ENCODE results near the gene ITIH3. TPM values are rescaled to one million over a fixed set of nuclear protein-coding genes. Genes with fewer than 3 reads are reported as not detected.

ITIH3 gene
- total and polyA plus RNA-seq, 10 of the 15 experiments (the other 5 are each of a cell fraction or from before 2014, with no cell fraction given) = 0.07 to 0.17 (median 0.15) TPM; not detected in 7

- H3K9ac ChIP-seq (ENCODE audit: control insufficient read depth, insufficient read depth, low read length) = no peak overlapping the region
- BruUV-seq (replicated peaks) = no TSS peak
- H2AFZ ChIP-seq (ENCODE audit: control insufficient read depth, low read depth, low read length) = no peak overlapping the region
- FAIRE-seq = no peak
- no peak for TF ChIP-seq TCF3 (IDR thresholded peaks at IDR 0.05; ENCODE audit: borderline replicate concordance, insufficient read depth, low read depth, low read length)
- TF ChIP-seq SP1 (IDR thresholded peaks at IDR 0.05; ENCODE audit: low read depth, low read length) = no peak
- TF ChIP-seq BCL11A (IDR thresholded peaks at IDR 0.05; ENCODE audit: low read depth, low read length) = no peak
- 51% methylated on average over 6 of the region's 6 CpGs for WGBS (ENCODE audit: insufficient coverage, insufficient replicate concordance, low lambda C conversion rate, missing lambda C conversion rate)
- in situ Hi-C loops (cut with MboI) (no loop called here), intact Hi-C loops (cut with micrococcal nuclease; ENCODE audit: unreplicated experiment) (no loop called here)
- DNase-seq (ENCODE audit: low read depth, low spot score) = no peak
- no peak overlapping the region for H3K27ac ChIP-seq (ENCODE audit: control insufficient read depth, insufficient read depth)
- ChIA-PET RAD21 (ENCODE audit: unreplicated experiment) (no interaction called here), CTCF (interaction anchor here (0.9 to 1.0 kb wide), 2 partner anchors 10 to 29 kb away, joined by 3 to 4 read pairs; no protein-coding TSS in a partner anchor), POLR2A (no interaction called here), SMC1A (ENCODE audit: uncharacterized antibody, unreplicated experiment) (no interaction called here)
- no peak overlapping the region for H3K4me3 ChIP-seq
- H3K9me3 ChIP-seq (replicated peaks; ENCODE audit: control insufficient read depth, insufficient read depth, low read length) = no peaks in the 10 kb centered on the region
- H3K4me2 ChIP-seq (ENCODE audit: control insufficient read depth, insufficient read depth) = no peak overlapping the region
- no peaks in the 10 kb centered on the region for H4K20me1 ChIP-seq (ENCODE audit: control insufficient read depth, insufficient read depth)
- no peaks in the 10 kb centered on the region for H3K79me2 ChIP-seq (ENCODE audit: control insufficient read depth, insufficient read depth, low read length)
- no peak for ATAC-seq
- H3K27me3 ChIP-seq (replicated peaks in 1 of 2; ENCODE audit: control insufficient read depth in 2 of 2, insufficient read depth in 2 of 2, low read length in 1 of 2) = no peaks in the 10 kb centered on the region
- H3K4me1 ChIP-seq (ENCODE audit: control insufficient read depth, insufficient read depth, low read length) = no peaks in the 10 kb centered on the region
- no peaks in the 10 kb centered on the region for H3K36me3 ChIP-seq (ENCODE audit: control insufficient read depth in 2 of 2, insufficient read depth in 2 of 2, low read length in 1 of 2)
These were observed 21.6 kb downstream of the ITIH3 start for GRCh38 chr3:52816199-52816598.

DNA sequence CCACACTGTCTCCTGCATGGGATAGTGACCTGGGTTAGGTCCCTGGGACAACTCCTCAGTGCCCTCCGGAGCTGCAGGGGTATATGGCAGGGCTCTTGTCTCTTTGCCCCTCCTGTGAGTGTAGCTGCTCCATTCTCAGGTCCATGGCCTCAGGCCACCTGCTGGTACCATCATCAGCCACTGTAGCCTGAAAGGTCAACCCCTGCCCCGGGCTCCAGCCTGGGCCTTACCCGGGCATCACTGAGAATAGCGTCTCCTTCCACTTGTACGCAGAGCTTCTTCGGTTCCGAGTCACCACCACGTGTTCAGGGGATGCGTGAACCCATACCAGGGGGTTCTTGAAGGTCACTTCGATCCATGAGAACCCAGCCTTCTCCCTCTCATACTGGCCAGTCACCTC, 22.1 kb downstream of the ITIH3 start:
- POLR2A ChIA-PET = no interaction called here
- in situ Hi-C loops (cut with MboI) (no loop called here), intact Hi-C loops (cut with micrococcal nuclease; ENCODE audit: unreplicated experiment) (no loop called here)
- H3K9ac ChIP-seq (ENCODE audit: control insufficient read depth, insufficient read depth, low read length) = no peak overlapping the region
- H3K9me3 ChIP-seq (replicated peaks; ENCODE audit: control insufficient read depth, insufficient read depth, low read length) = no peaks in the 10 kb centered on the region
- no TSS peak for BruUV-seq (replicated peaks)
- no peaks in the 10 kb centered on the region for H3K27me3 ChIP-seq (replicated peaks in 1 of 2; ENCODE audit: control insufficient read depth in 2 of 2, insufficient read depth in 2 of 2, low read length in 1 of 2)
- no peak for ATAC-seq
- RAD21 ChIA-PET (ENCODE audit: unreplicated experiment) = no interaction called here
- no peaks in the 10 kb centered on the region for H4K20me1 ChIP-seq (ENCODE audit: control insufficient read depth, insufficient read depth)
- no peak overlapping the region for H3K4me2 ChIP-seq (ENCODE audit: control insufficient read depth, insufficient read depth)
- CTCF ChIA-PET = interaction anchor here (0.9 to 1.0 kb wide), 2 partner anchors 10 to 28 kb away, joined by 3 to 4 read pairs; no protein-coding TSS in a partner anchor
- no peaks in the 10 kb centered on the region for H3K4me1 ChIP-seq (ENCODE audit: control insufficient read depth, insufficient read depth, low read length)
- H2AFZ ChIP-seq (ENCODE audit: control insufficient read depth, low read depth, low read length) = no peak overlapping the region
- no peak for FAIRE-seq
- SMC1A ChIA-PET (ENCODE audit: uncharacterized antibody, unreplicated experiment) = no interaction called here
- H3K27ac ChIP-seq (ENCODE audit: control insufficient read depth, insufficient read depth) = no peak overlapping the region
- H3K4me3 ChIP-seq = no peak overlapping the region
- 77% methylated on average over 10 of the region's 10 CpGs for WGBS (ENCODE audit: insufficient coverage, insufficient replicate concordance, low lambda C conversion rate, missing lambda C conversion rate)
- no peak for DNase-seq (ENCODE audit: low read depth, low spot score)
- H3K36me3 ChIP-seq (ENCODE audit: control insufficient read depth in 2 of 2, insufficient read depth in 2 of 2, low read length in 1 of 2) = no peaks in the 10 kb centered on the region
- H3K79me2 ChIP-seq (ENCODE audit: control insufficient read depth, insufficient read depth, low read length) = no peaks in the 10 kb centered on the region
- no peak for TF ChIP-seq ZZZ3 (IDR thresholded peaks at IDR 0.05; ENCODE audit: control insufficient read depth, insufficient read length, low read depth)
- TF ChIP-seq MYB (IDR thresholded peaks at IDR 0.05; ENCODE audit: borderline replicate concordance, low read depth, low read length) = no peak
- TF ChIP-seq CBFB (IDR thresholded peaks at IDR 0.05; ENCODE audit: low read depth) = no peak
- no peak for TF ChIP-seq NFXL1 (IDR thresholded peaks at IDR 0.05; ENCODE audit: borderline replicate concordance)
- TF ChIP-seq ATF3 (IDR thresholded peaks at IDR 0.05; ENCODE audit: borderline replicate concordance, extremely low read depth, low read depth, low read length) = no peak
- no peak for TF ChIP-seq IRF5 (IDR thresholded peaks at IDR 0.05; ENCODE audit: borderline replicate concordance)
- no peak for TF ChIP-seq ZNF384 (IDR thresholded peaks at IDR 0.05; ENCODE audit: borderline replicate concordance, low read depth, low read length)
- no peak for TF ChIP-seq ZBTB33 (IDR thresholded peaks at IDR 0.05)
- TF ChIP-seq STAT1 (conservative IDR thresholded peaks at IDR 0.05) = no peak
- TF ChIP-seq GABPA (IDR thresholded peaks at IDR 0.05; ENCODE audit: low read depth) = no peak
